SK-N-SH (cell line): ENCODE data around the gene EFCAB8.

Experiments
- EP300 ChIP-seq, 2 experiments: IDR thresholded peaks; 2 replicates each; pipeline versions ENCODE4 v1.4.0 to v1.6.1; 2012; ENCODE audit warnings: borderline replicate concordance in 1 of 2, low read depth in 1 of 2, low read length in 1 of 2
- EZH2phosphoT487 ChIP-seq: fragments of 200-600 bp; sonication (generic); IDR thresholded peaks from 2 replicates; pipeline ENCODE4 v1.6.1; 2017; ENCODE audit warnings: low read depth, mixed run types, mild to moderate bottlenecking, antibody characterized with exemption, moderate library complexity, borderline replicate concordance
- FOXM1 ChIP-seq: IDR thresholded peaks from 2 replicates; pipeline ENCODE4 v1.4.0; 2012; ENCODE audit warnings: low read depth, mild to moderate bottlenecking
- POLR2AphosphoS5 ChIP-seq: IDR thresholded peaks from 2 replicates; pipeline ENCODE4 v1.6.1; 2012; ENCODE audit warnings: low read depth, low read length
- REST ChIP-seq: IDR thresholded peaks from 2 replicates; pipeline ENCODE4 v1.6.1; 2012; ENCODE audit warnings: mild to moderate bottlenecking, low read depth, low read length, moderate library complexity
- RFX5 ChIP-seq: IDR thresholded peaks from 2 replicates; pipeline ENCODE4 v1.6.1; 2012; ENCODE audit warnings: mild to moderate bottlenecking, improper control_type of control experiment, low read length
- TAF1 ChIP-seq: IDR thresholded peaks from 2 replicates; pipeline ENCODE4 v1.6.1; 2012; ENCODE audit warnings: low read depth, mild to moderate bottlenecking, low read length, moderate library complexity, borderline replicate concordance
- TCF12 ChIP-seq: IDR thresholded peaks from 2 replicates; pipeline ENCODE4 v1.4.0; 2012
- TEAD4 ChIP-seq: IDR thresholded peaks from 2 replicates; pipeline ENCODE4 v1.4.0; 2012; ENCODE audit warnings: mild to moderate bottlenecking, borderline replicate concordance; ENCODE audit not compliant: insufficient read depth
- YY1 ChIP-seq: IDR thresholded peaks from 2 replicates; pipeline ENCODE4 v1.4.0; 2012; ENCODE audit warnings: low read depth, mild to moderate bottlenecking
- TF ChIP-seq, protein P1 (sequence below): fragments of 200-600 bp; sonication (generic); IDR thresholded peaks from 2 replicates; pipeline ENCODE4 v1.6.1; 2017; ENCODE audit warnings: antibody characterized with exemption, mild to moderate bottlenecking, moderate library complexity
- TF ChIP-seq, protein P2 (sequence below): IDR thresholded peaks from 2 replicates; pipeline ENCODE4 v1.4.0; 2012; ENCODE audit warnings: low read depth, borderline replicate concordance

DNA sequence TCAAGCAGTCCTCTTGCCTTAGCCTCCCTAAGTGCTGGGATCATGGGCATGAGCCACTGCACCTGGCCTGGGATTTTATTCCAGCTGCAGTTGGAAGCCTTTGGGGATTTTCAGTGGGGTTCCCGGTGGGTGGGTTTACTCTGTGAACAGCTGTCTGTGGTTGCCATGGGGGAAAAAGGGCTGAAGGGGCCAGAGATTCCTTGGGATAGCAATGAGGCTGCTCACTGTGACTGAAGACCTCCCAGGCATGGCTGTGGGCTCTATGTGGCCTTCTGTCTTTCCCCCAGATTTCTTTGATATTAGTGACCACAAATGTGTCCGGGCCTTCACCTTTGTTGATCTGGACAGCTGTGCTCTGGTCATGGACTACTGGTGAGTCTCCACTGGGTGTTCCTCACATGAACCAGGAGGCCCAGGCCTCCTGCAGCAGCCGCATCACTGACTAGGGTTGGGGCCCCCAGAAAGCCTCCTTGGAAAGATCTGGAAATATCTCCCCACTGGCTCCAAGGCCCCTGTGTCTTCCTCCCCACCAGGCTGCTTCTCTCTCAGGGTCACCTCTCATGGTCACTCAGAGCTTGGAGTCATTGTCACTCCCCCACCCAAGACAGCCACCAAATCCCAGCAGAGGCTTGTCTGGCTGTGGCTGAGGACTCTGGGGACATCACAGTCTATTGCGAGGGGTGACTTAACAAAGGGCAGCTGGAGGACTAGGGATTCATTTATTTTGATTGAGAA, 33.4 kb downstream of the EFCAB8 start:
- TF ChIP-seq, protein P1, sequence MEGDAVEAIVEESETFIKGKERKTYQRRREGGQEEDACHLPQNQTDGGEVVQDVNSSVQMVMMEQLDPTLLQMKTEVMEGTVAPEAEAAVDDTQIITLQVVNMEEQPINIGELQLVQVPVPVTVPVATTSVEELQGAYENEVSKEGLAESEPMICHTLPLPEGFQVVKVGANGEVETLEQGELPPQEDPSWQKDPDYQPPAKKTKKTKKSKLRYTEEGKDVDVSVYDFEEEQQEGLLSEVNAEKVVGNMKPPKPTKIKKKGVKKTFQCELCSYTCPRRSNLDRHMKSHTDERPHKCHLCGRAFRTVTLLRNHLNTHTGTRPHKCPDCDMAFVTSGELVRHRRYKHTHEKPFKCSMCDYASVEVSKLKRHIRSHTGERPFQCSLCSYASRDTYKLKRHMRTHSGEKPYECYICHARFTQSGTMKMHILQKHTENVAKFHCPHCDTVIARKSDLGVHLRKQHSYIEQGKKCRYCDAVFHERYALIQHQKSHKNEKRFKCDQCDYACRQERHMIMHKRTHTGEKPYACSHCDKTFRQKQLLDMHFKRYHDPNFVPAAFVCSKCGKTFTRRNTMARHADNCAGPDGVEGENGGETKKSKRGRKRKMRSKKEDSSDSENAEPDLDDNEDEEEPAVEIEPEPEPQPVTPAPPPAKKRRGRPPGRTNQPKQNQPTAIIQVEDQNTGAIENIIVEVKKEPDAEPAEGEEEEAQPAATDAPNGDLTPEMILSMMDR, result no peak
- TF ChIP-seq TCF12, result no peak
- TF ChIP-seq, protein P2, sequence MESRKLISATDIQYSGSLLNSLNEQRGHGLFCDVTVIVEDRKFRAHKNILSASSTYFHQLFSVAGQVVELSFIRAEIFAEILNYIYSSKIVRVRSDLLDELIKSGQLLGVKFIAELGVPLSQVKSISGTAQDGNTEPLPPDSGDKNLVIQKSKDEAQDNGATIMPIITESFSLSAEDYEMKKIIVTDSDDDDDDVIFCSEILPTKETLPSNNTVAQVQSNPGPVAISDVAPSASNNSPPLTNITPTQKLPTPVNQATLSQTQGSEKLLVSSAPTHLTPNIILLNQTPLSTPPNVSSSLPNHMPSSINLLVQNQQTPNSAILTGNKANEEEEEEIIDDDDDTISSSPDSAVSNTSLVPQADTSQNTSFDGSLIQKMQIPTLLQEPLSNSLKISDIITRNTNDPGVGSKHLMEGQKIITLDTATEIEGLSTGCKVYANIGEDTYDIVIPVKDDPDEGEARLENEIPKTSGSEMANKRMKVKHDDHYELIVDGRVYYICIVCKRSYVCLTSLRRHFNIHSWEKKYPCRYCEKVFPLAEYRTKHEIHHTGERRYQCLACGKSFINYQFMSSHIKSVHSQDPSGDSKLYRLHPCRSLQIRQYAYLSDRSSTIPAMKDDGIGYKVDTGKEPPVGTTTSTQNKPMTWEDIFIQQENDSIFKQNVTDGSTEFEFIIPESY, result no peak
- TF ChIP-seq EP300 (IDR thresholded peaks at IDR 0.05; ENCODE audit: borderline replicate concordance in 1 of 2, low read depth in 1 of 2, low read length in 1 of 2), result no peak
- no peak for TF ChIP-seq TAF1
- no peak for TF ChIP-seq RFX5
- TF ChIP-seq EZH2phosphoT487, result no peak
- TF ChIP-seq REST, result no peak
- TF ChIP-seq POLR2AphosphoS5, result no peak
- no peak for TF ChIP-seq TEAD4
- TF ChIP-seq YY1, result no peak
- TF ChIP-seq FOXM1, result no peak
